ENCODE results near the gene PPM1B. TPM values are rescaled to one million over a fixed set of nuclear protein-coding genes. Genes with fewer than 3 reads are reported as not detected.
"Not testable (repeated sequence)": the region's sequence is repeated elsewhere in the genome, so short reads cannot be mapped to it uniquely, and the experiment has no call there.

Gene PPM1B
- polyA plus RNA-seq, 4 donors: 55.7 to 80.4 (median 70.7) TPM

DNA sequence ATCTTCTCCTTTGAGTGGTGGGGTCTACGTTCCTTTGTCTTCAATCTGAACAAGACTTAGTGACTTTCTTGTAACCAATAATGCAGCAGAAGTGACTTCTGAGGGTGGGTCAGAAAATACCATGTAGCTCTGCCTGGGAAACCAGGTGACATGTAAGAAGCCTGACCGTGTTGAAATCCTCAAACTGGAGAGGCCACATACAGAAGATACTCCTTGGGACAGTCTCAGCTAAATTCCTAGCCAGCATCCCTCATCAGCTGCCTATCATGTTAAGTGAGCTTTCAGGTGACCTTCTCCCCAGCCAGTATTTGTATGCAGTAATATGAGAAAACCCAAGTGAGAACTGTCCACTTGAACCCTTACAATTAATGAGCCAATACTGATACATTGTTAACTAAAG is 27.0 kb downstream of the PPM1B start:
- DNase-seq (ENCODE audit: low read depth in 4 of 4, low spot score in 3 of 4): no peak

DNA sequence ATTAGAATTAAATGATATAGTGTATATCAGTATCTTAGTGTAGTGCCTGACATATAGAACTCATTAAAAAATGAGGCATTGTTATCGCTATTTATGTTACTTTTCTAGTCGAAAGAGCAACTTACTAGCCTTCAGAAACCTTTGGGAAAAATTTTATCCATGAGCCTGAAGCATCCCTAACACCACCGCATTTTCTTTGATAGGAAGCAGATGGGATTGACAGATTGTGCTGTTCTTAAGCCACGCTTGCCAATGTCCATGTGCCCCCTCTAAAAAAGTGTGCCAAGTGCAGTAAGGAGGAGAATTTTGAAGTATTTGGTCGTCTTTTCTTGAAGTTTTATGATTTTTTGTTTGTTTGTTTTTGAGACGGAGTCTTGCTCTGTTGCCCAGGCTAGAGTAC is 29.1 kb downstream of the PPM1B start:
- no peak for DNase-seq (ENCODE audit: low read depth in 4 of 4, low spot score in 3 of 4)

DNA sequence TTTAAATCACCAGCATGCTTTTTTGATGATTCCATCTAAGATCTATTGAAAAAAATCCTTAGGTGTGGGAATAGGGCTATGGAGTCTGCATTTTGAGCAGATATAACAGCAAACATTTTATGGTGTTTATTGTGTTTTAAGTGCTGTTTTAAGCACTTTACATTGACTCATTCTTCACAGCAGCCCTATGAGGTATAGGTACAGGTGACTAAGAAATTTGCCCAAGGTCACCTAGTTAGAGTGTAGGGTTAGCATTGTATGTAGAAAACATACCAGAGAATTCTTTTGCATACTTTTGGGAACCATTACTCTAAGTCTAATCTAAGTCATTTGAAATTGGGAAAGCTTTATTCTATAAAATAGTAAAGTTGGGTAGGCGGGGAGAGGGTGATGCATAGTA is 31.3 kb downstream of the PPM1B start:
- no peak for DNase-seq (ENCODE audit: low read depth in 4 of 4, low spot score in 3 of 4)

GRCh38 chr2:44200759-44201158 is 32.1 kb downstream of the PPM1B start:
- no peak for DNase-seq (ENCODE audit: low read depth in 4 of 4, low spot score in 3 of 4)

DNA sequence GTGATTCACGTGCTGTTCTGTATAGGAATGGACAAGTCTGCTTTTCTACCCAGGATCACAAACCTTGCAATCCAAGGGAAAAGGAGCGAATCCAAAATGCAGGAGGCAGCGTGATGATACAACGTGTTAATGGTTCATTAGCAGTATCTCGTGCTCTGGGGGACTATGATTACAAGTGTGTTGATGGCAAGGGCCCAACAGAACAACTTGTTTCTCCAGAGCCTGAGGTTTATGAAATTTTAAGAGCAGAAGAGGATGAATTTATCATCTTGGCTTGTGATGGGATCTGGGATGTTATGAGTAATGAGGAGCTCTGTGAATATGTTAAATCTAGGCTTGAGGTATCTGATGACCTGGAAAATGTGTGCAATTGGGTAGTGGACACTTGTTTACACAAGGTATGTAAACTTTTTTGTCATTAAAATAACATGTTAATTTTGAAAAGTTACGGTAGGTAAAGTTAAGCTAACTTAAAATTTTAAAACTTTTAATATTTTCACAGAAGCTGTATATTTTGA is 33.0 kb downstream of the PPM1B start:
- no peak for DNase-seq (ENCODE audit: low read depth in 4 of 4, low spot score in 3 of 4)

DNA sequence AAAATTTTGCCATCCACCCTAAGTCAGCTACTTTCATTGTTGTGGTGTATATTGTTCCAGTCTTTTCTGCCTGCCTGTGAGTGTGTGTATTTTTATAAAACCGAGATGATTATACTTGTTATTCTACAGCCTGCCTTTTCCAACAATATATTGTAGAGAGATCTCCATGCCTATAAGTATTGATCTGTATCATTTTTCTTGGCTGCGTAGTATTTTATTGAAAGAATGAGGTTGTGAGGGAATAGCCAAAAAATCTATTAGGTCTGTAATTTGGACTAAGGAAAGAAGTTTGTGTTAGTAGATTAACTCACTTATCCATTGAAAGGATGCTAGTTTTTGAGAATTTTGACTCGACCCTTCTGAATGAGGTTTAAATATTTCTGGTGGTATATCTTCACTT is 34.9 kb downstream of the PPM1B start:
- no peak for DNase-seq (ENCODE audit: low read depth in 4 of 4, low spot score in 3 of 4)

DNA sequence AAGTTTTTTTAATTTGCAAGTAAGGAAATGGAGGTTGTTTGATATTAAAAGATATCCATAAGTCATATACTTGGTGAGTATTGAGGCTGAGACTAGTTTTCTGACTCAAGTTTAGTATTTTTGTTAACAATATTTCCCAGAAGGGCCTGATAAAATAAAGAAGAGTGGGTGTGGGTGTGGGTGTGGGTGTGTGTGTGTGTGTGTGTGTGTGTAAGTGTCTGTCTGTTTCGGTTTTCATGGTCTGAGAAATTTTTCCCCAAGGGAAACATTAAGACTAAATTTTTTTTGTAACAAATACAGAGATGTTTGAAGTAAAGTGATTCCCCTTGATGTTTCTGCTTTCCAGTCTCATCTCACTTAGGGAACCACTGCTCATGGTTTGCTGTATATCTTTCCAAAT is 36.5 kb downstream of the PPM1B start:
- DNase-seq (ENCODE audit: low read depth in 4 of 4, low spot score in 3 of 4): no peak

DNA sequence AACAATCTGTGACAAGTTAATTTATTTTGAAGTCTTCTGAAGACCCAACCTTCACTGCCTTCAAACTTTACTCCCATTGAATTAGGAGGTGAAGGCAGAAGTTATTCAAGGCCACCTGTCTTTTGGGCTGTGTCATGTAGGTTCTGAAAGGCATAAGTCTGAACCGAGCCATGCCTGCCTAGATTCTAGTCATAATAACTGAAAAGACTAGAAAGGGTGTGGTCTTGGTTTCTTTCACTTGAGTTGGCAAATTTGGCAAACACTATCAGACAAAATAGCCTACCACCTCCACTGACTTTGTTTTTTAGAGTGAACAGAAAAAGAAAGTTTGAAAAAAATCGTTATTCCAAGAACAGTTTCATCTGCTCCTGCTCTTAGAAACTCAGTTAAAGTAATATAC is 38.4 kb downstream of the PPM1B start:
- DNase-seq (ENCODE audit: low read depth in 4 of 4, low spot score in 3 of 4): no peak

DNA sequence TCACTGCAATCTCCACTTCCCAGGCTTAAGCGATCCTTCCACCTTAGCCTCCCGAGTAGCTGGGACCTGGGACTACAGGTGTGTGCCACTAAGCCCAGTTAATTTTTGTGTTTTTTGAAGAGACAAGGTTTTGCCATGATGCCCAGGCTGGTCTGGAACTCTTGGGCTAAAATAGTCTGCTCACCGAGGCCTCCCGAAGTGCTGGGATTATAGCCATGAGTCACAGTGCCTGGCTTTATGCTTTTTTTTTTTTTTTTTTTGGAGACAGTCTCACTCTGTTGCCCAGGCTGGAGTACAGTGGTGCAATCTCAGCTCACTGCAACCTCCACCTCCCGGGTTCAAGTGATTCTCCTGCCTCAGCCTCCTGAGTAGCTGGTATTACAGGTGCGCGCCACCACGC is 39.0 kb downstream of the PPM1B start:
- DNase-seq (ENCODE audit: low read depth in 4 of 4, low spot score in 3 of 4): not testable (repeated sequence)

DNA sequence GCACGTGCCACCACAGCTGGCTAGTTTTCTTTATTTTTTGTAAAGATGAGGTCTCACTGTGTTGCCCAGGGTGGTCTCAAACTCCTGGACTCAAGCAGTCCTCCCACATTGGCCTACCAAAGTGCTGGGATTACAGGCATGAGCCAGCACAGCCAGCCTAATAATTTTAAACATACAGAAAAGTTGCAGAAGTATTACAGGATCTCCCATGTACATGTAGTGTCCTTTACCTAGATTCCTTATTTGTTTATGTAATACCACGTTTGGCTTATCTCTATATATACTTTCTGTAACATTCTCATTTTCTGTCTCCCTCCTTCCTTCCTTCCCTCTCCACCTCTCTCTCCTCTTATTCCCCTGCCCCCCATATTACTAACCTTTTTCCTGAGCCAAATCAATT is 41.7 kb downstream of the PPM1B start:
- no peak for DNase-seq (ENCODE audit: low read depth in 4 of 4, low spot score in 3 of 4)

- DNase-seq (ENCODE audit: low read depth in 4 of 4, low spot score in 3 of 4): no peak
Measured at GRCh38 chr2:44211183-44211582, 42.5 kb downstream of the PPM1B start.

DNA sequence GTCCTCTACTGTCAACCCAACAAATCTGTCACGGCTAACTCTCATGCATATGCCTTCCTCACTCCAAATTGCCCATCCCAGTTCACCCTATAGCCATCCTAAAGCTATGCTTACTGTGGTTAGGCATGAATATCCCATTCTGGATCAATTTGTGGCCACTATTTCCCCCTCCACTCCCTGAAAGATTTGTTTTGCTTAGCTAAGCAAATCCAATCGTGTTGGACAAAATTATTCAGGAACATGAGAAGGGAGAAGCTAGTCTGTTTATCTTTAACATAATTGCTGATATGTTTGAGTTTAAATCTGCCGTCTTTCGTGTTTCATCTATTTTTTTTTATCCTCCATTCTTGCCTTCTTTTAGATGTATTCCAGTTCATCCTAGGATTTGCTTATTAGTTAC is 43.6 kb downstream of the PPM1B start:
- no peak for DNase-seq (ENCODE audit: low read depth in 4 of 4, low spot score in 3 of 4)

GRCh38 chr2:44215827-44216226 is 47.2 kb downstream of the PPM1B start:
- no peak for DNase-seq (ENCODE audit: low read depth in 4 of 4, low spot score in 3 of 4)

GRCh38 chr2:44218771-44219170 is 50.1 kb downstream of the PPM1B start:
- DNase-seq (ENCODE audit: low read depth in 4 of 4, low spot score in 3 of 4): no peak

DNA sequence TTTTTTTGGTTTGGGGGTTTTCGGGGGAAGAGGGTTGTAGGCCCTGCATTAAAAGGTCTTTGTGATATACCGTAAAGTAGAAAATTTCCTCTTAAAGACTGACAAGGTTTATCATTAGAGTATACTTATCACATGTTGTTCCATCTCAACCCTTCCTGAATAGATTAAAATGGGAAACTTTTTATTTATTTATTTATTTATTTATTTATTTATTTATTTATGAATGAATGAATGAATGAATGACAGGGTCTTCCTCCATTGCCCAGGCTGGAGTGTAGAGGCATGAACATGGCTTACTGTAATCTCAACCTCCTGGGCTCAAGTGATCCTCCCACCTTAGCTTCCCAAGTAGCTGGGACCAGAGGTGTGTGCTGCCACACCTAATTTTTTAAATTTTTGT is 58.1 kb downstream of the PPM1B start:
- DNase-seq (ENCODE audit: low read depth in 4 of 4, low spot score in 3 of 4): no peak

- no peak for DNase-seq (ENCODE audit: low read depth in 4 of 4, low spot score in 3 of 4)
Measured at GRCh38 chr2:44230378-44230777, 61.7 kb downstream of the PPM1B start.

DNA sequence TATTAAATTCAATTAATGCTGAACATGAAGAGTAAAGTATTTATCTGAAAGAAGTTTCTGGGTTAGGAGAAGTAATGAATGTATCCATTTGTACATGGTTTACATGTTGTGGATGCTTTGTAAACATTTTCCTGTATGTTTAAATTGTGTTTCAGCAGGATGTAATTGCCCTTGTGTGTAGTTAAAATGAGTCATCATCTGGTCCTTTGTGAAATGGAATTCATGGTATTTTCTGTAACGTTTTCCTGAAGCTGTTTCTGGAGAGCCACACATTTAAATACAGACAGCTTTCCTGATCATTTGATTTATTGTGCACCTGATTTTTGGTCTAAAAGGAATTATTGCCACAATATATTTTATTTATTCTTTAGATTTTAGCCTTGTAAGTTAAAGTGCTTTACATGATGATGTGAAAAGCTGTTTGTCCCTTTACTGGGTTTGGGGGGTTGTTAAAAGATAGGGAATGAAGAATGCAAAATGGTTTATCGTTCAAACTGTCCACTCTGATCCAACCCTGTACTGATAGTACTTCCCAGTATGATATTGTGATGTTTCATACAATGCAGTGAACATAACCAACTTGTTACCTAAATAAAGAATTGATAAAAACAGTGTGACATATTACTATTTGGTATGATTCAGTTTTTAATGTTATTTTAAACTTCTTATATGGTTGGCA is 64.9 kb downstream of the PPM1B start:
- DNase-seq (ENCODE audit: low read depth in 4 of 4, low spot score in 3 of 4): no peak

DNA sequence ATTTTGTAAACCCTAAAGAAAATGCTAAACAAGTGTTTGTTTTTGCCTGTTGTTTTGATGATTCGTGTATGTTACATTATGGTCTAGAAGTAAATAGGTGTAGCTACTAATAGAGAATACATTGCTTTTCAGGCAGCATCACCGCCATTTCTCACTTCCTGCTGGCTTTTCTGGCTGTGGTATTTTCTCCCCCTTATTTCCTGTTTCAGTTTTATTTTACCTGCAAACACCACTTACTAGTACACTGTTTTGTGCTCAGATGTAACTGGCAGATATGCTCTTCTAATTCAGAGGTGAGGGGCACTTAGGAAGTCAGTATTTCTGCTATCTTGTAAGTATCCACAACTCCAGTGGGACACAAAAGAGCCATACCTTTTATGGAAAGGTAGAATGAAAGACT is 68.5 kb downstream of the PPM1B start:
- no peak for DNase-seq (ENCODE audit: low read depth in 4 of 4, low spot score in 3 of 4)

GRCh38 chr2:44242904-44243303 is 74.2 kb downstream of the PPM1B start:
- DNase-seq (ENCODE audit: low read depth in 4 of 4, low spot score in 3 of 4): no peak

DNA sequence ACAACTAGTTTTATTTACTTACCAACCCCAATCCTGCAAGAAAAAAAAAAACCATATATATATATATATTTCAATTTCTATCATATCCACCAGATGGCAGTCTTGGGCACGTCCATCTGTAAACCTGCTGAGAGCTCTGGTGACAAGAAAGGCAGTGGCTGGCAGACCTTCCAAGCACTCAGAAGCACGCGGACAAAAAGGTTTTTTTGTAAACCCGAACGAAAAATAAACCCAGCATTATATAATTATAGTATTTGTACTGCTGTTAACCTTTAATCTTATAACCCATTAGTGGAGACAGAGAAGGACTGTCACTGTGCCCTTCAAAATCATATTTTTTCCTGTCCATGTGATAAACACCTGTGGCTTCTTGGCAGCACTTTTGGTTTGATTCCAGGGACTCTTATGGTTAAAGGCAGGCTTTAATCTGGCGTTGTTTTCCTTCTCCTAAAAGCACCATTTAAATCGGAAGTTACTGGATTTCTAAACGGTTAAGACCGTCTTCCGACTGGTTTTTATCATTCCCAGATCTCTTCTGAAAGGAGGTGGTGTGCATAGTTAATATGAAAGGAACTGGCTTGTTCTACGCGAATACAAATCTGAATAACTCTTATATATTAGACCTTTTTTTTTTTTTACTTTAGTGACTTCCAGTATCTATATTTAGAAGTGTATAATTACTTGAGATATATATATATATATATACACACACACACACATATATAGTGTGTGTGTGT is 75.6 kb downstream of the PPM1B start:
- DNase-seq (ENCODE audit: low read depth in 4 of 4, low spot score in 3 of 4): peak in 2 of 4 donors; percentile 55 to 63

DNA sequence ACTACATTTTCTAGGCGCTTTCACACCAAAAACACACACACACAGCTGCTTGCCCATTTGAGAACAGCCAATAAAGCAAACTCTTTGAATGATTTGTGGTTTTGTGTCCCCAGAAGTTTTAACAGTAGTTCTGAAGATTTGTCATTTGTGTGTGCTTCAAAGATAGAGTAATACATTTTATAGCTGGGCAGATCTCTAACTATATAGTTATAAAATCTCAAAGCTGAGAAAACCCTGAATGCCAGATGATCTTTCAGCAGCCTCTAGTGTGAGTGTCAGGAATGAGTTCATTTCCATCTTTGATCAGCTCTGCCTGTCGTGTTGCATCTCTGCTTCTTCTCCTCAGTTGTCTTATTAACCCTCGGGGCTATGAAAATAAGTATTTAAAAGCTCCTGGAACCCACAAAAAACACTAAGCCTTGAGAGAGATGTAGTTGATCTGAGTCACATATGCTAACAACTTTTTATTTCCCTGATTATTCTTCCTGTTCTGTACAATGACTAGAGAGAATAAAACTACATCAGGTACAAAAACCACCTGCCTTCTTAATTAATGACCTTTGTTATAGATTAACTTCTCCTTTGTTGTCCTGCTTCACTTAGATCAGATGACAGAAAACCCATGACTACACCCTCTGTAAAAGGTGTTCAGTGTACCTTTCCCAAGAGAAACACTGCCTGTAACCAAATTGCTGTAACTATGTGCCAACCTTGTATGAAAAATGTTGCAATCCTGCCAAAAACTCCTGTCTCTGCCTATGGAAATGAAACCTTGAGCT is 76.6 kb downstream of the PPM1B start:
- DNase-seq (ENCODE audit: low read depth in 4 of 4, low spot score in 3 of 4): peak in 1 of 4 donors; percentile 27

Measured in left renal pelvis (tissue), 4 donors.